GM15510 (cell line): ENCODE results near the gene RSPH6A.

Experiments used
- POLR2A ChIP-seq: IDR thresholded peaks from 3 replicates; pipeline ENCODE4 v1.6.1; 2011; ENCODE audit warnings: borderline replicate concordance; ENCODE audit not compliant: insufficient read length; ENCODE audit errors: extremely low read depth

RSPH6A gene

DNA sequence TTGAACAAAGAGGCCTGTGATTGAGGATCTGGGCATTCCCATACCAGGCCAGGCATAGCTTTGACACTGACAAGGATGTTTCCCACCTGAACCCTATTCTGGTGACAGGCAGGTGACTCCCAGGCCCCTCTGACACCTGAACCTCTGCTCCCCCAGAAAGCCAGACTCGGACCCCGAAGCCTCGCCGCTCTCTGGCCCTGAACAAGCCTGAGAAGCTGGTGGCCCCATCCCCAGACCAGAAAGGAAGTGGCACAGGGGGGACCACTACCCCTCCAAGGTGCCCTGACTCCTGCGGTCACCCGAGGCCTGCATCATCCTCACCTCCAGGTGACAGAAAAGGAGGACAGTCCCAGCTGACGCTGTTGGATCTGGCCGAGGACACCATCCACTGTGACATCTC is 60.8 kb downstream of the RSPH6A start:
- no peak for TF ChIP-seq POLR2A

DNA sequence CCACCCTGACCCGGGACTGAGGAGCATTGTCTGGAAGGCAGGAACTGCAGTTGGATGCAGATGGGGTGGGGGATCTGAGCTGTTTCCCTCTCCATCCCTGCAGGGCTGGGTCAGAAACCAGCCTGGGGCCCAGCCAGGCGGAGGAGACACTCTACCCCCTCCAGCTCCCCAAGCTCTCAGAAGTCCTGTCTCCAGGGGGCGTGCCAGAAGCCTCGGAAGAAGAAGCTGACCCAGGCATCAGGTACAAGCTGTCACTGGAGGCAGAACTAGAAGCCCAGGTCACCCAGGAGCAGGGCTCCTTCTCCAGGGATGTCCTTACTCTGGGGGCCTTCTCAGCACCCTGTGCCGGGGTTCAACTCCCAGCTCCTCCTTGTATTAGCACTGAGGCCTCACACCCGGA is 61.6 kb downstream of the RSPH6A start:
- TF ChIP-seq POLR2A: no peak

DNA sequence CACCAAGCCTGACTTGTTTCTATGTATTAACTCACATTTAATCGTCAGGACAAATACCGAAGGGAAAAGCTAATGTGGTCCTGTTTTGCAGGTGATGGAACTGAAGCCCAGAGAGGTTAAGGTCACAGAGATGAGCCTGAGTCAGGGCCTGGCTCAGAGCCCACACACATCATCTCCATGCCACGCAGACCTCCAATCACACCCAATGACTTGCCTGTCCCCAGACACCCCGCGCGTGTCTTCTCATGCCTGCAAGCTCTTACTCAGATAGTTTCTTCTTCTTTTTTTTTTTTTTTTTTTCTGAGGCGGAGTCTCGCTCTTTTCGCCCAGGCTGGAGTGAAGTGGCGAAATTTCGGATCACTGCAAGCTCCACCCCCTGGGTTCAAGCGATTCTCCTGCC is 62.5 kb downstream of the RSPH6A start:
- no peak for TF ChIP-seq POLR2A

- no peak for TF ChIP-seq POLR2A
These were observed 67.6 kb downstream of the RSPH6A start for GRCh38 chr19:45747513-45747912.

- no peak for TF ChIP-seq POLR2A
These were observed 68.2 kb downstream of the RSPH6A start for GRCh38 chr19:45746866-45747265.
